ENCODE data around the gene MATN3. TPM values are rescaled to one million over a fixed set of nuclear protein-coding genes. Genes with fewer than 3 reads are reported as not detected.

Gene MATN3
- total RNA-seq, 4 donors from 2014 or later: 0.27 to 2.3 (median 0.33) TPM; not detected in 1

DNA sequence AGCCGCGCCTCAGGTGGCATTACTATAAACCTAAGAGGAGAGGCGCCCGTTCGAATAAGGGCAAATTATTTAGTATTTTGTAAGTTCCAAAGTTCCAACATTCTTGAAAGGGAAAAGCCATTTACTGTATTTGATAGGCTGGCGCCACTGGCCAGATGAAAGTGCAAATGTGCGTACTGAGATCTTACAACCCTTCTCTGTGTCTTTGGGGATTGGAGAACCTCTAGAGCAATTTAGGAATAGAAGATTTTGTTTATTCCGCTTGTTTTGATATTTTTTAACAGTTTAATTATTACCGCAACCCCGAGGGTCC lies 22.1 kb downstream of the MATN3 start:
- H3K9me3 ChIP-seq: no peaks in the 10 kb centered on the region
- no peak for DNase-seq
- intact Hi-C loops (cut with DNase I): no loop called here
- peak overlapping the region in 2 of 3 donors; percentile 14 to 26 for H3K27ac ChIP-seq
- peaks cover 6 to 10% of the 10 kb centered on the region in 2 donors for H3K4me1 ChIP-seq
- TF ChIP-seq POLR2A (IDR thresholded peaks at IDR 0.05): no peak
- TF ChIP-seq, protein P1, sequence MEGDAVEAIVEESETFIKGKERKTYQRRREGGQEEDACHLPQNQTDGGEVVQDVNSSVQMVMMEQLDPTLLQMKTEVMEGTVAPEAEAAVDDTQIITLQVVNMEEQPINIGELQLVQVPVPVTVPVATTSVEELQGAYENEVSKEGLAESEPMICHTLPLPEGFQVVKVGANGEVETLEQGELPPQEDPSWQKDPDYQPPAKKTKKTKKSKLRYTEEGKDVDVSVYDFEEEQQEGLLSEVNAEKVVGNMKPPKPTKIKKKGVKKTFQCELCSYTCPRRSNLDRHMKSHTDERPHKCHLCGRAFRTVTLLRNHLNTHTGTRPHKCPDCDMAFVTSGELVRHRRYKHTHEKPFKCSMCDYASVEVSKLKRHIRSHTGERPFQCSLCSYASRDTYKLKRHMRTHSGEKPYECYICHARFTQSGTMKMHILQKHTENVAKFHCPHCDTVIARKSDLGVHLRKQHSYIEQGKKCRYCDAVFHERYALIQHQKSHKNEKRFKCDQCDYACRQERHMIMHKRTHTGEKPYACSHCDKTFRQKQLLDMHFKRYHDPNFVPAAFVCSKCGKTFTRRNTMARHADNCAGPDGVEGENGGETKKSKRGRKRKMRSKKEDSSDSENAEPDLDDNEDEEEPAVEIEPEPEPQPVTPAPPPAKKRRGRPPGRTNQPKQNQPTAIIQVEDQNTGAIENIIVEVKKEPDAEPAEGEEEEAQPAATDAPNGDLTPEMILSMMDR (IDR thresholded peaks at IDR 0.05): no peak
- H3K27me3 ChIP-seq: no peaks in the 10 kb centered on the region
- peak overlapping the region; percentile 31 to 82 (median 76) for H3K4me3 ChIP-seq (replicated peaks in 1 of 3)
- WGBS, 2 donors: 13 to 14% methylated on average over 8 to 10 of the region's 10 CpGs
- H3K36me3 ChIP-seq: no peaks in the 10 kb centered on the region

DNA sequence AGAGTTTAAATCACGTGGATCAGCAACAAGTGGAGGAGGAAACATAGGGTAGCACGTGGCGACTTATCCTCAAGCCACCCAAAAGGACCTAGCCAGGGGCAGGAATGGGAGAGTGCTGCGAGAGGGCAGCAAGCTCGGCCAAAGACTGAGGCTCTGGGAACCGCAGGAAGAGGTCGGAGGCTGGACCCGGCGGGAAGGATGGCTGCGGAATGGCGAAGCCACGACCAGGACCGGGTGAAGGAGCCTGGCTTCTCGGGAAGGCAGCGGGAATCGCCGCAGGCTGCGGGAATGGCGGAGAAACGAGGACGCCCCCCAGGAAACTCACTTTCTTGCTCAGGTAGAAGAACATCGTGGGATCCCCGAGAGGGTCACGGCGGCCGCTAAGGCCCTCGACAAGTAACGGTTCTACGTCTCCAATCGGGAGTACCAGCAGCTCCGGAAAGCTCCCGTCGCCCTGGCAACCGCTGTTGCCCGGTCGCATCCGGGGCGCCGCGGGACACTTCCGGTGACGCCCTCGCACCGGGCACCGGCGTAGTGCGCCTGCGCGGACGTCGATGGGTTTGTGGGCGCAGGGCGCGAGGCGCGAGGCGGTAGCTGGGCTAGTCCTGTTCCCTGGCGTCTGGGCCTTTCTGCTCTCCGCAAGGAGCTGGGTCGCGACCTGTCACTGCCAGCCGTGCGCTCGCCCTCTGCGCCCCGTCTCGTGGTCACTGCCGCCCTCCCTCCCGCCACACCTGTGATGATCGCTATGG lies 22.6 kb downstream of the MATN3 start, which contains the start of gene WDR35:
Gene WDR35, minus strand, starts transcription at position 439 of the 749 bp plus-strand sequence. Its CDS starts 90 bp downstream, at position 349.
- Histone ChIP-seq H3K27me3 (no peaks in the 10 kb centered on the region), H3K4me3 (replicated peaks in 1 of 3) (peak within 1 kb of the TSS; percentile 63 to 82 (median 76)), H3K4me1 (peaks cover 6 to 10% of the 10 kb centered on the region in 2 donors), H3K9me3 (no peaks in the 10 kb centered on the region), H3K36me3 (no peaks in the 10 kb centered on the region), H3K27ac (peak within 1 kb of the TSS in 2 of 3 donors; percentile 15 to 26)
- 1 to 2% methylated on average over 19 to 27 of the region's 70 CpGs for WGBS, 2 donors
- intact Hi-C loops (cut with DNase I): no loop called here
- DNase-seq: peak; percentile 93
- TF ChIP-seq POLR2A (IDR thresholded peaks at IDR 0.05): peak in 1 of 2 donors; percentile 75
- TF ChIP-seq, protein P1 (IDR thresholded peaks at IDR 0.05): no peak

DNA sequence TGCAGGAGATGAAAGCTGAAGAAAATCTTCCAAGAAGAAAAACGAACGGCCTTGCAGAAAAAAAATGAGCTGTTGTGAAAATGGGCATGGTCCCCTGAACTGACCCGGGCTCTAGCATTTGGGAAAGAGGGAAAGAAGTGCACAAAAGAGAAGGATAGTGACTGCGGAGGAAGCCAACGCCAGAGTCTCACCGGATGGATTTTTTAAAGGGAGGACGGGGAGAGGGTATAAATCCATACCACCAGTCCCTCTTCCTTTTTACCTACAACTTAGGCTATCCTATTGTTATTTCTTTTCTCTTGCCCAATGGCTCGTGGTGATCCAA lies 23.2 kb downstream of the MATN3 start:
- intact Hi-C loops (cut with DNase I): no loop called here
- Histone ChIP-seq H3K27ac (no peak overlapping the region), H3K36me3 (no peaks in the 10 kb centered on the region), H3K4me1 (peaks cover 6 to 10% of the 10 kb centered on the region in 2 donors), H3K27me3 (no peaks in the 10 kb centered on the region), H3K4me3 (replicated peaks in 1 of 3) (peak overlapping the region; percentile 63 to 82 (median 76)), H3K9me3 (no peaks in the 10 kb centered on the region)
- TF ChIP-seq POLR2A (IDR thresholded peaks at IDR 0.05): no peak
- TF ChIP-seq, protein P1 (IDR thresholded peaks at IDR 0.05): no peak
- WGBS, 2 donors: 6% methylated on average over 8 of the region's 8 CpGs
- DNase-seq: no peak

DNA sequence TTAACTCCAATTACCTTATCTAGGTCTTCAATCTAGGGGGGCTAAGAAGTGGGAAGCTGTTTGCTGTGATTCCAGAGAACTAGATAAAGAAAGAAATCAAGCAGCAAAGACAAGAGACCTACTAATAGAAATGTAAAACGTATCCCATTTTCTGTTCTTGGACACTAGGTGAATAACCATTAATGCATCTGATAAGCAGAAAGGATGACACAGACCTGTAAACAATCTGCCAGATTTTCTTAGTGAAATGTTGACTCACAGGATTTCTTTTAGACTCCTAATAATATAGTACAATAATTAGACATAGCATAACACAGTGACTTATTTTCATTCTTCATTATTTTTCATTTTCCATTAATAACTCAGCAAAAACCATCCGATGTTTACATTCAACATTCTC lies 23.9 kb downstream of the MATN3 start:
- intact Hi-C loops (cut with DNase I): no loop called here
- Histone ChIP-seq H3K36me3 (no peaks in the 10 kb centered on the region), H3K27ac (no peak overlapping the region), H3K9me3 (no peaks in the 10 kb centered on the region), H3K27me3 (no peaks in the 10 kb centered on the region), H3K4me1 (peaks cover 6 to 10% of the 10 kb centered on the region in 2 donors), H3K4me3 (replicated peaks in 1 of 3) (no peak overlapping the region)
- 83 to 89% methylated on average over 2 of the region's 2 CpGs for WGBS, 2 donors
- DNase-seq: no peak
- TF ChIP-seq POLR2A (IDR thresholded peaks at IDR 0.05): no peak
- TF ChIP-seq, protein P1 (IDR thresholded peaks at IDR 0.05): no peak

DNA sequence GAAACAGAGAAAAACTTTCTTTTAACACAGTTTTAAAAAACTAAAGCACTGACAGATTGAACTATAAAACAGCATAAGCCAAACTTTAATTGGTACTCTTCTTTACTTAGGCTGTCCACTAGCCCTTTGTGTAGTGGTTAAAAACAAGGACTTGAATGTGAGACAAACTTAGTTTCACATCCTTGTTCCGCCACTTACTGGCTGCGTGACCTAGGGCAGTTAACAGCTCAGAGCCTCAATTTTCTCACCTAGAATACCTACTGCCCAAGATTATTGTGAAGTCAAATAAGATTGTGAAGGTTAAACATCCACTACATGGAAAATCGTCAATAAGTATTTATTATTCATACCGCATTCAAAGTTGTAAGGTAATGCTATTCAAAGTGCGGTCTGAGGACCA lies 24.5 kb downstream of the MATN3 start:
- Histone ChIP-seq H3K9me3 (no peaks in the 10 kb centered on the region), H3K36me3 (no peaks in the 10 kb centered on the region), H3K4me3 (replicated peaks in 1 of 3) (no peak overlapping the region), H3K27me3 (no peaks in the 10 kb centered on the region), H3K4me1 (peaks cover 6 to 10% of the 10 kb centered on the region in 2 donors), H3K27ac (no peak overlapping the region)
- intact Hi-C loops (cut with DNase I): no loop called here
- TF ChIP-seq POLR2A (IDR thresholded peaks at IDR 0.05): no peak
- TF ChIP-seq, protein P1 (IDR thresholded peaks at IDR 0.05): no peak
- 93 to 95% methylated on average over 5 of the region's 5 CpGs for WGBS, 2 donors
- no peak for DNase-seq
